ENCODE measurements around the gene QSOX2.

Gene QSOX2

GRCh38 chr9:136199391-136200288, 46.0 kb downstream of the QSOX2 start:
- no peaks in the 10 kb centered on the region for H3K4me1 ChIP-seq (ENCODE audit: control insufficient read depth, insufficient read depth, low read length, unreplicated experiment)
- no peak overlapping the region for H3K4me3 ChIP-seq (ENCODE audit: low read depth, low read length)

GRCh38 chr9:136198605-136199083, 47.0 kb downstream of the QSOX2 start:
- peak overlapping the region; percentile 53 for H3K4me3 ChIP-seq (ENCODE audit: low read depth, low read length)
- peak overlapping the region; percentile 25 for H2AFZ ChIP-seq (ENCODE audit: low read length, unreplicated experiment)
- no peak overlapping the region for H3K27ac ChIP-seq (ENCODE audit: low read depth, low read length)
- no peaks in the 10 kb centered on the region for H3K79me2 ChIP-seq (ENCODE audit: control insufficient read depth, insufficient read depth, low read length, unreplicated experiment)
- no peaks in the 10 kb centered on the region for H3K36me3 ChIP-seq (ENCODE audit: insufficient read depth, low read length)
- peaks cover 96% of the 10 kb centered on the region for H3K27me3 ChIP-seq (ENCODE audit: insufficient read depth, low read length)
- H3K4me1 ChIP-seq (ENCODE audit: control insufficient read depth, insufficient read depth, low read length, unreplicated experiment), result no peaks in the 10 kb centered on the region

More at GRCh38 chr9:136199391-136200288, 46.0 kb downstream of the QSOX2 start:
- H3K36me3 ChIP-seq (ENCODE audit: insufficient read depth, low read length), result no peaks in the 10 kb centered on the region
- H3K27ac ChIP-seq (ENCODE audit: low read depth, low read length), result no peak overlapping the region
- H2AFZ ChIP-seq (ENCODE audit: low read length, unreplicated experiment), result no peak overlapping the region
- H3K27me3 ChIP-seq (ENCODE audit: insufficient read depth, low read length), result peaks cover 96% of the 10 kb centered on the region
- H3K79me2 ChIP-seq (ENCODE audit: control insufficient read depth, insufficient read depth, low read length, unreplicated experiment), result no peaks in the 10 kb centered on the region

GRCh38 chr9:136197930-136198604, 47.5 kb downstream of the QSOX2 start:
- peak overlapping the region; percentile 25 for H2AFZ ChIP-seq (ENCODE audit: low read length, unreplicated experiment)
- peak overlapping the region; percentile 53 for H3K4me3 ChIP-seq (ENCODE audit: low read depth, low read length)
- H3K79me2 ChIP-seq (ENCODE audit: control insufficient read depth, insufficient read depth, low read length, unreplicated experiment), result no peaks in the 10 kb centered on the region
- no peak overlapping the region for H3K27ac ChIP-seq (ENCODE audit: low read depth, low read length)
- H3K4me1 ChIP-seq (ENCODE audit: control insufficient read depth, insufficient read depth, low read length, unreplicated experiment), result no peaks in the 10 kb centered on the region
- no peaks in the 10 kb centered on the region for H3K36me3 ChIP-seq (ENCODE audit: insufficient read depth, low read length)
- H3K27me3 ChIP-seq (ENCODE audit: insufficient read depth, low read length), result peaks cover 97% of the 10 kb centered on the region

- H3K36me3 ChIP-seq (ENCODE audit: insufficient read depth, low read length), result no peaks in the 10 kb centered on the region
- H3K4me3 ChIP-seq (ENCODE audit: low read depth, low read length), result no peak overlapping the region
- peaks cover 98% of the 10 kb centered on the region for H3K27me3 ChIP-seq (ENCODE audit: insufficient read depth, low read length)
- H2AFZ ChIP-seq (ENCODE audit: low read length, unreplicated experiment), result no peak overlapping the region
- no peaks in the 10 kb centered on the region for H3K4me1 ChIP-seq (ENCODE audit: control insufficient read depth, insufficient read depth, low read length, unreplicated experiment)
- H3K27ac ChIP-seq (ENCODE audit: low read depth, low read length), result no peak overlapping the region
- H3K79me2 ChIP-seq (ENCODE audit: control insufficient read depth, insufficient read depth, low read length, unreplicated experiment), result no peaks in the 10 kb centered on the region
These were observed 48.3 kb downstream of the QSOX2 start for GRCh38 chr9:136197084-136197875.

GRCh38 chr9:136196404-136197083, 49.1 kb downstream of the QSOX2 start:
- Histone ChIP-seq H3K27ac (ENCODE audit: low read depth, low read length) (no peak overlapping the region), H3K4me3 (ENCODE audit: low read depth, low read length) (0 out of 2 replicates have a peak overlapping the region, but pooled peaks have one; percentile 5), H3K79me2 (ENCODE audit: control insufficient read depth, insufficient read depth, low read length, unreplicated experiment) (no peaks in the 10 kb centered on the region), H3K4me1 (ENCODE audit: control insufficient read depth, insufficient read depth, low read length, unreplicated experiment) (no peaks in the 10 kb centered on the region), H2AFZ (ENCODE audit: low read length, unreplicated experiment) (no peak overlapping the region), H3K36me3 (ENCODE audit: insufficient read depth, low read length) (no peaks in the 10 kb centered on the region), H3K27me3 (ENCODE audit: insufficient read depth, low read length) (peaks cover 98% of the 10 kb centered on the region)

- Histone ChIP-seq H3K27me3 (ENCODE audit: insufficient read depth, low read length) (peaks cover 92% of the 10 kb centered on the region), H3K4me1 (ENCODE audit: control insufficient read depth, insufficient read depth, low read length, unreplicated experiment) (no peaks in the 10 kb centered on the region), H3K27ac (ENCODE audit: low read depth, low read length) (no peak overlapping the region), H3K79me2 (ENCODE audit: control insufficient read depth, insufficient read depth, low read length, unreplicated experiment) (no peaks in the 10 kb centered on the region), H2AFZ (ENCODE audit: low read length, unreplicated experiment) (no peak overlapping the region), H3K36me3 (ENCODE audit: insufficient read depth, low read length) (no peaks in the 10 kb centered on the region), H3K4me3 (ENCODE audit: low read depth, low read length) (no peak overlapping the region)
These were observed 51.1 kb downstream of the QSOX2 start for GRCh38 chr9:136194540-136194939.

- H3K27ac ChIP-seq (ENCODE audit: low read depth, low read length), result no peak overlapping the region
- peaks cover 86% of the 10 kb centered on the region for H3K27me3 ChIP-seq (ENCODE audit: insufficient read depth, low read length)
- H3K4me3 ChIP-seq (ENCODE audit: low read depth, low read length), result no peak overlapping the region
- H2AFZ ChIP-seq (ENCODE audit: low read length, unreplicated experiment), result no peak overlapping the region
- no peaks in the 10 kb centered on the region for H3K4me1 ChIP-seq (ENCODE audit: control insufficient read depth, insufficient read depth, low read length, unreplicated experiment)
- no peaks in the 10 kb centered on the region for H3K79me2 ChIP-seq (ENCODE audit: control insufficient read depth, insufficient read depth, low read length, unreplicated experiment)
- no peaks in the 10 kb centered on the region for H3K36me3 ChIP-seq (ENCODE audit: insufficient read depth, low read length)
These were observed 51.7 kb downstream of the QSOX2 start for GRCh38 chr9:136193891-136194279.

GRCh38 chr9:136193127-136193890, 52.3 kb downstream of the QSOX2 start:
- Histone ChIP-seq H3K27me3 (ENCODE audit: insufficient read depth, low read length) (peaks cover 81% of the 10 kb centered on the region), H2AFZ (ENCODE audit: low read length, unreplicated experiment) (no peak overlapping the region), H3K27ac (ENCODE audit: low read depth, low read length) (no peak overlapping the region), H3K4me3 (ENCODE audit: low read depth, low read length) (no peak overlapping the region), H3K4me1 (ENCODE audit: control insufficient read depth, insufficient read depth, low read length, unreplicated experiment) (no peaks in the 10 kb centered on the region), H3K79me2 (ENCODE audit: control insufficient read depth, insufficient read depth, low read length, unreplicated experiment) (no peaks in the 10 kb centered on the region), H3K36me3 (ENCODE audit: insufficient read depth, low read length) (no peaks in the 10 kb centered on the region)

GRCh38 chr9:136192289-136193126, 53.1 kb downstream of the QSOX2 start:
- Histone ChIP-seq H3K4me3 (ENCODE audit: low read depth, low read length) (0 out of 2 replicates have a peak overlapping the region, but pooled peaks have one; percentile 5), H3K4me1 (ENCODE audit: control insufficient read depth, insufficient read depth, low read length, unreplicated experiment) (no peaks in the 10 kb centered on the region), H3K27ac (ENCODE audit: low read depth, low read length) (no peak overlapping the region)

More at GRCh38 chr9:136192289-136193126, 53.1 kb downstream of the QSOX2 start:
- H3K79me2 ChIP-seq (ENCODE audit: control insufficient read depth, insufficient read depth, low read length, unreplicated experiment), result no peaks in the 10 kb centered on the region
- peaks cover 77% of the 10 kb centered on the region for H3K27me3 ChIP-seq (ENCODE audit: insufficient read depth, low read length)
- H2AFZ ChIP-seq (ENCODE audit: low read length, unreplicated experiment), result no peak overlapping the region
- no peaks in the 10 kb centered on the region for H3K36me3 ChIP-seq (ENCODE audit: insufficient read depth, low read length)

Measured in ACC112 (cell line).